ELR (cell line): ENCODE results near the gene ARID5B.
"Not testable (repeated sequence)": the region's sequence is repeated elsewhere in the genome, so short reads cannot be mapped to it uniquely, and the experiment has no call there.

ENCODE experiments used
- DNase-seq: peaks from one replicate; pipeline ENCODE4 v3.0.0-alpha.2; 2015; ENCODE audit warnings: low read depth

ARID5B gene

DNA sequence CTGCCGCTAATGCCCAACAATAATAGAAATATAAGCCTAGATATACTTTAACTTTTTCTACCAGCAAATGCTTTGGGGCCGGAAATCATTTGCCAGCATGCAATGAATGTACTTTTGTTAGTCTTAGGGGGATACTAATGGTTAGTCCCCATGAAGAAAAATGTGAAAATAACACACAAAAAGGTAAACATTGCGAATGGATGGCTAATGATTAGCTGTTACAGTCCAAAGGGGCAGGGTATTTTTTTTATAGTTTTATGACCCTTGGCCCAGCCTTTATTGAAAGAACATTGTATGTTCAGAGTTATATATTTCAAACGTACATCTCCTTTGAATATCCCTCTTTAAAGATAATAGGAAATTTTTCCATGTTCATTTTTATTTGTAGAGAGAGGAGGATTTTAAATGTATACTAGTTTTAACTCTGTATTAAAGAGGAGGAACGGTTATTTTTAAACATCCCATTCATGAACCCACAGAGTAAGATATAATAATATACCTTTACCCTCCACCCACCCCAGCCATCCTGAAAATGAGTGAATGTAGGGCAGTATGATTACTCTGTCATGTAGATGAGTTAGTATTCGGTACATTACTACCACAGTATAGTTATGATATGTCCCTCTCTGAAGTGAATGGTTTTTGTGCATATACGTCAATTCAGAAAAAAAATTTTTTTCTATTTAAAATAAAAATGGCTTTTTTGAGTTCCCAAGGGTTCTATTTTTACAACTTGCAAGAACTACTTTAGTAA lies 63.6 kb downstream of the ARID5B start:
- DNase-seq, result no peak

DNA sequence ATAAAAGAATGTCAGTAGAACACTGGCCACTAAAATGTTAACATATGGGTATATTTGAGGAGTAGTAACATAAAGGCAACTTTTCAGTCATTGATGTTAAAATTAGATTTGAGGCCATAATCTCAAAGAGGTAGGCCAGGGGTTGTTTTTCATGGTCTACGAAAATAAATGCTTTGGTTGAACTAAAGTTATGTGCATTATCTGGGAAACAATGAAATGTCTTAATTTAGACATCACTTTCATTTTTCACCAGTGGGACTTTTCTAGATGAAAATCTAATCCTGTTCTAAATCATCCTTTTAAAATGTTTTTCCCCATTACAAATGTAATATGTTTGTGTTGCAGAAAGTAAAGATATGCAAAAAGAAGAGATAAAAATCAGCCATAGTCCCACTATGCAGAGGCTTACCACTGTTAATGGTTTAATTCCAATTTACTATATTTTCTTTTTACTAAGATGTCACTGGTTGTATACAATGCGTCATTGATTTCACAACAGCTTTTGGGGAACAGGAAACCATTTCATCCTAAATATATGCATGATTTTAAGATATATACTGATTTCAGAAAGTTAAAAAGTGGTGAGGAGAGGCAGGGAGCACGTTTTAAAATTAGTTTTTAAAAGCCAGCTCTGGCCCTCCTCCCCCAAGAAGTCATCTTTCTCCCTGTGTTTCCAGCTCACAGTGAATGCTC lies 64.3 kb downstream of the ARID5B start:
- no peak for DNase-seq

DNA sequence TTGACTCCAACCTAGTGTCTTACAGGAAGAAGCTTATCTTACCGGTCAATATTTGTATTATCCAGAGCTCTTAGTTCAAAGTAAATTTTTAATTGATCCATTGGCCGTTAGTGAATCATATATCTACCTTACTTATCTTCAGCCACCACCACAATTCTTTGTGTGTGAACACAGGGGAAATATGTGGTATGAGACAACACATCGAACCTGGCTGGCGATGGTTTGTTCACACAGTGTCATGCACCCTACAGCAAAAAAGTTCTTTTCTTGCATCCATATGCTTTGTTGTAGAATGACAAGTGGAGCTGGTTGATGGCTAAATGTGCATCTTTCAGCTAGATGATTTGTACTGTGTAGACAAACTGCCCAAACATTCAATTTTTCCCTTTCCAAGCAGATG lies 65.8 kb downstream of the ARID5B start:
- no peak for DNase-seq

DNA sequence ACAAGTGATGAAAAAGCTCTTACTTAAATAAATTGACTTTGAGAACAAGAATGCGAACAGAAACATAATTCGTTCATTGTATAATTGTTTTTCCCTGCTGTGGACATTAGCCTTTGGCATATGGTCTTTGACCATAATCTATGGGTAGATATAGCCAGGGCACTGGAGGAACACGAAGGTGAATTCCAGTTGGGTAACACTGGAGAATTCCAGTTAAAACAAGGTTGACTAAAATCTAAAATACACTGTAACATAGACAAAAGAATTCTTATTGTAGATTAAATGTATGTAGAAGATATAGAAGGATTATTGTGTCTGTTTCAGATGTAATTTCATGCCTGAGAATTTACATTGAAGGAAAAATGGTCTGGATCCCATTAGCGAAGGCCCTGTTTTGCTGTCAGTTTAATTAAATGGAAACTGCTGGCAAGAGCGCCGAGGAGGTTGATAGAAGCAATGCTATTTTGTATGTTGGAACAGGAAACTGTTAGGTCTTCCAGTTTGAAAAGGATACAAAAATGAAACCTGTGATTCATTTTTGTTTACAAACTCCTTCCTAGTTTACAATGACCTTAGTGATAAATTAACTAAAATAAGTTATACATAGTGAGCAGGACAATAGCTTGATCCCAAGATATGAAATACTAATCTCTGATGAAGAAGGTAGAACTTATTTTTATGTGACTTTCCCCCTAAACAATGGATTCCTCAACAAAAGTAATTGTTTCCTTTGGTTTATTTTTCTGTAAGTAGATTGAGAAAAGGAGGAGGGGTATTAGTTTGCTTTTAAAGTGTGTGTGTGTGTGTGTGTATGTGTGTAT lies 68.9 kb downstream of the ARID5B start:
- peak; percentile 33 for DNase-seq

DNA sequence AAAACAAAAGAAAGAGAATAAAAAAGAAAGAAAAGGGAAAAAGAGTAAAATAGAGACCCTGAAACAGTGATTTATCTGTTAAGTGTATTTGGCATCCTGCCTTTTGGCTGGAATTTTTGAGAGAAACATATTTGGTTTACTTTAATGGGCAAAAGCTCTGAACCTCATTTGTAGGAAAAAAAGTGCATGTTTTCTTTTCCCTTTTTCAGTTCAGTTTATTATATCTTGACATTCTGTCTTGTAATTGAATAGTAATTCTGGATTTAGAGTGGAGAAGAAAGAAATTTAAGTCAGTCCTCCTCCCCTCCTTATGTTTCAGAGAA lies 69.5 kb downstream of the ARID5B start:
- no peak for DNase-seq

GRCh38 chr10:61973169-61973568 lies 71.7 kb downstream of the ARID5B start:
- DNase-seq, result no peak

GRCh38 chr10:61973906-61974305 lies 72.4 kb downstream of the ARID5B start:
- peak; percentile 29 for DNase-seq

DNA sequence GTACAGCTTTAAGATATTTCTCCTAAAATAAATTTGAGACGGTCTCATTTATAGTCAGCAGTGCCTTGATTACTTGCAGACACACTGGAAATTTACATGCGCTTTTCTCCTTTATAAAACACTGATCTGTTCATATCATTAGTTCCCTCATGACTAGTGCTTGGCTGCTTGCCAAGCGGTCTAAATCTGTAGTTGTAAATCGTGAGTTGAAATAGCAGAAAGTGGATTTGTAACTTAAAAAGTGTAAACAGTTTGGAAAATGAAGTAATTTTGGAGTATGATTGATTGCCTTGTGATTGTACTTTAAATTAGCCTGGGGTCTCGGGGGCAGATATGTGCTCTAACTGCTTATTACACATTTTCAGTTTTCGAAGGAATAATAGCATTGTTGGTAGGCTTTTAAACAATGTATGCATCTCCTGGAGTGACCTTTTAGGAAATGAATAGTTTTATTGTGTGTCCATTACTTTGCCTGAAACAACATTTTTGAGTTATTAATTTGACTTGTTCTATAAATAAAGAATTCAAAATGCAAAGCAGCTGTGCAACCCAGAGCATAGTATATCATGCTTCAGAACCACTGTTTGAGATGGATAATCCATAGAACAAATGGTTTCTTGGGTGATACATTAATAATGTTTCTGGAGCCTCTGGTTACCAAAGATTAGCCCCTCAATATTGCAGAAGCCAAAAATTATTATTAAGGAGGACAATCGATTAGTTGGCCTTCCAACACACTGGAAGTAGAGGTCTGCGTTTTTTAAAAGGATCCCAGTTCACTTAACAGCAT lies 73.3 kb downstream of the ARID5B start:
- DNase-seq, result peak; percentile 64

DNA sequence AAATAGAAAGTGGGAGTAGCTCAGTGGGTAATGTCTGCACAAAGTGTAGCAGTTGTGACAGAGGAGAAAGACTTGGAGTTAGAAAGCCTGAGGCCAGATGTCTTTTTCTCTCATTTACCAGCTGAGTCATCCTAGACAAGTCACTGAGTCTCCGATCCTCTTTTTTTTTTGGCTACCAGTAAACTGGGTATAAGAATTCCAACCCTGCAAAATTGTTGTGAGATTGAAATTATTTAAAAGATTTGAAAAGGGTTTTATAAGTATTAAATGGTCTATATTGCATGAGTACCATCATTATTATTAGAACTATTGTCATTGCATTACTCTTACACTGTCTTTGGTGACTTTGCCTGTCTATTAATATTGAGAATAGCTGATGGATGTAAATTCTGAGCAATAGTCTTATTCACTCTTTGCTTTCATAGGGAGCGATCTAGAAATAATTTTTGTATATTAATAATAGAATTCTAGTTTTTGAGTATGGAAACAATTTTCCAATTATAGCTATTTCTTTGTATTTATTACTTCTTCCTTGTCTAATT lies 74.0 kb downstream of the ARID5B start:
- DNase-seq, result peak; percentile 87

GRCh38 chr10:61976951-61977721 lies 75.6 kb downstream of the ARID5B start:
- DNase-seq, result not testable (repeated sequence)

DNA sequence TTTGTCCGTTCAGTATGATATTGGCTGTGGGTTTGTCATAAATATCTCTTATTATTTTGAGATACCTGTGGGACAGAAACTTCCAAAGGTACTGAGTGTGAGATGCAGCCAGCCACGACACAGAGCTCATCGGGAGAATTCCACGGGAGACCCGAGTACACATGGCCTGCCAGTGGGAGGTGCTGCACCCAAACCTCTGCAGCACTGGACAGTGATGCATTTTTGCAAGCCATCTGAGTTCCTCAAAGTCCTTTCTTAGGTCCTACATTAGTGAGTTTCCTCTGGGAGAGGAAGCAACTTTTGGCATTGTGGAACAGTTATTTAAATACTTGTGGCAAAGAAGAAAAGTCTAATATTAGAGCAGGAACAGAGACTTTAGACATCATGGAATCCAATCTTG lies 77.5 kb downstream of the ARID5B start:
- no peak for DNase-seq

DNA sequence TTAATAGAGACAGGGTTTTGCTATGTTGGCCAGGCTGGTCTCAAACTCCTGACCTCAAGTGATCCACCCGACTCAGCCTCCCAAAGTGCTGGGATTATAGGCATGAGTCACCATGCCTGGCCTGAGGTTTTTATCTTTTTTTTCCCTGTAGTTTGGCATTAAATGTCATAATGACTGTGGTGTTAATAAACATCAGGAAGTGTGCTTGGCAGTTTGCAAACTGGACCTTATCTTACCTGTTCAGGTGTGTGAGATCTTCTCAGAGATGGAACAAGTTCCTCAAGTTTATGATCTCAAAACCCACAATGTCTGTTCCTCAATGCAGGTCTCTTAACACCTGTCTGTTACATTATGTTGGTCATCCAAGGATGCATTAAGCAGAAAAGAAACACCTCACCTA lies 80.0 kb downstream of the ARID5B start:
- DNase-seq, result no peak

GRCh38 chr10:61983255-61983654 lies 81.8 kb downstream of the ARID5B start:
- DNase-seq, result no peak

GRCh38 chr10:61984803-61985418 lies 83.4 kb downstream of the ARID5B start:
- DNase-seq, result no peak

DNA sequence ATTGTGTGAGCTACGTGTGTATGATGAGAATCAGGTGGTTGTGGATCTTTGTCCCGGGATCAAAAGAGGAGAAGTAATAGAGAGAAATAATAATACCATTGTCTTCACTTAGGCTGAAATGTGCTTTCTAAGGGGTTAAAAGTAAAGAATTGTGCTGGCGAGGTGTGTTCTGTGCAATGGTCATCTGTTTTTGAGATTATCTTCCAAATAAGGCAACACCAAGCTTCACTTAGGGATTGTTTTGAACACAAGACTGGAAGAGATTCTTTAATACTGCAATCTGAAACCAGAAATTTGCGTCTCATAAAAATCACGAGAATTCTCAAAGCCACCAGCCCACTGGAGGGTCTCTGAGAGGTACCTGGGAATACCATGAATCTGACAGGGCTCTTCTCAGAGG lies 84.2 kb downstream of the ARID5B start:
- no peak for DNase-seq

GRCh38 chr10:61986382-61986781 lies 84.9 kb downstream of the ARID5B start:
- DNase-seq, result no peak

DNA sequence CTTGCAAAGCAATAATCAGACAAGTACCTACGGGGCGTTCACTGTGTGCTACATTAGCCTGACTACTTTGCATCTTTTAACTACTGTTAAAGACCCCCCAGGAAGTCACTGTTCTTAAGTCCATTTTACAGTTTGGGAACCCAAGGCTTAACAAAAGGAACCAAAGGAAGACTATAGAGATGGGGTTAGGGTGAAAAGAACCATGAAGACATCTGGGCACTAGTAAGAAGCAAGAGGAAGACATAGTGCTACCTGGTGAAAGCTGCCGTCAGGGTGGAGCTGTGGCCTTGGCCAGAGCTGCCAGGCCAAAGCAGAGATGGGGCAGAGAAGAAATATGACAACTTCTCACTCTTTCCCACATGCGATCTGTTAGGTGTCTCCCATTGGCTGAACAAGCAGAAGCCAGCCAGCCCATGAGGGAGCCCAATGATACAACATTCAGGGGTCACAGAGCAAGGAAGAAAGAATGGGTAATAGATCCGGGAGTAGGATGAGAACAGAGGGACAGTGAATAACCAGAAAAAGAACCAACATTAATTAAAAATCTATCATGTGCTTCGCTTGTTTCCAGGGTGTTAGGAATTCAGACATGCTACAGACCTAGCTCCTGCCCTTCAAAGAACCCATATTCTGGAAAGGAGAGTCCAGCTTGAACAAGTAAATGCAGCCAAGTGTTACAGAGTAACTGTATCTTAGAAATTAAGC lies 85.4 kb downstream of the ARID5B start:
- no peak for DNase-seq

DNA sequence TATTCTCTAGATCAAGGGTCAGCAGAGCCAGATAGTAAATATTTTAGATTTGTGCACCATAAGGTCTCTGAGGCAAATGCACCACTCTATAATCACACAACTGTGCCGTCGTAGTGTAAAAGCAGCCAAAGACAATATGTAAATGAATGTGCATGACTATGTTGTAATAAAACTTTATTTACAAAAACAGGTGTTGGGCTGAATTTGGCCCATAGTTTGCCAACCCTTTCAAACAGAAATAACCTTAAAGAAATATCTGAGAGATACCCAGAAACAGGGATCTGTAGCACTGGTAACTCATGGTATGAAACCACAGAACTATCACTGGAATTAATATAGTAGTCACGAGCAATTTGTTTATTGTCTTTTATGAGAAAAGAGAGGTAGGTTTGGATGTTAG lies 86.0 kb downstream of the ARID5B start:
- no peak for DNase-seq

- no peak for DNase-seq
Observed at GRCh38 chr10:61987951-61988379, 86.5 kb downstream of the ARID5B start.
